ENCODE measurements around the gene PGRMC2. TPM values are rescaled to one million over a fixed set of nuclear protein-coding genes. Genes with fewer than 3 reads are reported as not detected.

The PGRMC2 gene
- total RNA-seq, 1 experiment from 2014 or later, result 77.6 TPM

GRCh38 chr4:128256539-128256938, 31.1 kb downstream of the PGRMC2 start:
- Histone ChIP-seq H4K20me1 (ENCODE audit: control insufficient read depth, insufficient read depth, insufficient read length) (no peaks in the 10 kb centered on the region), H2BK15ac (ENCODE audit: low read depth, low read length) (no peak overlapping the region), H2BK5ac (ENCODE audit: insufficient read length, low read length) (no peak overlapping the region), H3K79me1 (ENCODE audit: insufficient read depth, low read depth, low read length, poor library complexity, severe bottlenecking) (no peaks in the 10 kb centered on the region), H3K9me3 (ENCODE audit: control insufficient read depth, low read depth, low read length) (no peaks in the 10 kb centered on the region), H3K23me2 (ENCODE audit: insufficient read length, low read depth, low read length, poor library complexity, severe bottlenecking) (no peaks in the 10 kb centered on the region), H3K4me2 (ENCODE audit: insufficient read depth, insufficient read length, low read length) (no peak overlapping the region), H3K18ac (ENCODE audit: insufficient read length, low read depth, low read length) (no peak overlapping the region), H2BK12ac (ENCODE audit: insufficient read length, low read depth, low read length) (no peak overlapping the region), H3K14ac (ENCODE audit: insufficient read depth, low read length) (no peak overlapping the region), H3K79me2 (ENCODE audit: insufficient read depth, low read length) (no peaks in the 10 kb centered on the region), H4K91ac (ENCODE audit: insufficient read length, low read depth, low read length) (no peak overlapping the region), H3K27ac (ENCODE audit: insufficient read length, low read depth, low read length) (no peak overlapping the region), H2BK120ac (ENCODE audit: low read depth, low read length, poor library complexity, severe bottlenecking) (no peak overlapping the region), H3K4me1 (ENCODE audit: insufficient read depth, low read length) (no peaks in the 10 kb centered on the region), H3K56ac (ENCODE audit: insufficient read length, low read depth, low read length) (no peak overlapping the region), H2AFZ (ENCODE audit: low read length) (no peak overlapping the region), H3K27me3 (ENCODE audit: insufficient read depth, low read length) (no peaks in the 10 kb centered on the region), H3T11ph (ENCODE audit: low read length) (no peak overlapping the region), H2AK5ac (ENCODE audit: insufficient read length, low read length) (no peak overlapping the region), H2BK20ac (ENCODE audit: low read depth, low read length, poor library complexity, severe bottlenecking) (no peak overlapping the region), H4K8ac (replicated peaks; ENCODE audit: insufficient read length, low read depth, low read length) (no peak overlapping the region), H3K9ac (ENCODE audit: extremely low read depth, insufficient read length, low read length) (no peak overlapping the region), H4K5ac (ENCODE audit: insufficient read length, low read depth, low read length) (no peak overlapping the region), H3K23ac (ENCODE audit: insufficient read length, low read depth, low read length) (no peak overlapping the region), H3K4ac (ENCODE audit: low read depth, low read length) (no peak overlapping the region)
- peaks cover 7 to 11% of the 10 kb centered on the region in 2 experiments for H3K4me1 Mint-ChIP-seq
- H3K27ac Mint-ChIP-seq, result no peak overlapping the region
- no CpG with 5 or more reads among the region's 1 CpG for WGBS (ENCODE audit: extremely low coverage, insufficient read length, low lambda C conversion rate)
- H3K9me3 Mint-ChIP-seq, result peaks cover 25 to 47% of the 10 kb centered on the region in 2 experiments
- H3K36me3 Mint-ChIP-seq (ENCODE audit: insufficient read depth in 1 of 3, low read depth in 3 of 3), result peaks cover 11 to 32% (median 14%) of the 10 kb centered on the region in 3 experiments; a peak in 6 of 7 replicates
- H3K27me3 Mint-ChIP-seq (ENCODE audit: low read depth), result no peaks in the 10 kb centered on the region; the same call in 1 of the 2 replicates
- no peak for DNase-seq
- no peak for TF ChIP-seq CTCF (conservative IDR thresholded peaks at IDR 0.05)
- H3K4me3 Mint-ChIP-seq, result no peak overlapping the region
